Measurements from ENCODE around the gene ELP2. TPM values are rescaled to one million over a fixed set of nuclear protein-coding genes. Genes with fewer than 3 reads are reported as not detected.
"Not testable (repeated sequence)": the region's sequence is repeated elsewhere in the genome, so short reads cannot be mapped to it uniquely, and the experiment has no call there.

The ELP2 gene
- total RNA-seq, 1 donor from 2014 or later, result 111 TPM

GRCh38 chr18:36109737-36110136 lies 20.0 kb upstream of the ELP2 start:
- peaks cover 15% of the 10 kb centered on the region for H3K36me3 Mint-ChIP-seq (ENCODE audit: insufficient read depth)
- H3K9me3 Mint-ChIP-seq (ENCODE audit: low read depth), result no peaks in the 10 kb centered on the region
- no peak for TF ChIP-seq CTCF (IDR thresholded peaks at IDR 0.05; ENCODE audit: unreplicated experiment)
- DNase-seq (ENCODE audit: low spot score, unreplicated experiment), result no peak
- H3K27ac Mint-ChIP-seq, result no peak overlapping the region
- no peak overlapping the region for H3K4me3 Mint-ChIP-seq (ENCODE audit: low read depth)
- no peaks in the 10 kb centered on the region for H3K27me3 Mint-ChIP-seq
- H3K4me1 Mint-ChIP-seq (ENCODE audit: low read depth), result no peaks in the 10 kb centered on the region

- no peak for TF ChIP-seq CTCF (IDR thresholded peaks at IDR 0.05; ENCODE audit: unreplicated experiment)
- H3K4me1 Mint-ChIP-seq (ENCODE audit: low read depth), result no peaks in the 10 kb centered on the region
- H3K9me3 Mint-ChIP-seq (ENCODE audit: low read depth), result no peaks in the 10 kb centered on the region
- no peaks in the 10 kb centered on the region for H3K27me3 Mint-ChIP-seq
- H3K36me3 Mint-ChIP-seq (ENCODE audit: insufficient read depth), result peaks cover 29% of the 10 kb centered on the region
- H3K4me3 Mint-ChIP-seq (ENCODE audit: low read depth), result no peak overlapping the region
- DNase-seq (ENCODE audit: low spot score, unreplicated experiment), result no peak
- H3K27ac Mint-ChIP-seq, result no peak overlapping the region
These were observed 17.4 kb upstream of the ELP2 start for GRCh38 chr18:36112302-36112701.

GRCh38 chr18:36114251-36114650 lies 15.4 kb upstream of the ELP2 start:
- no peaks in the 10 kb centered on the region for H3K9me3 Mint-ChIP-seq (ENCODE audit: low read depth)
- H3K4me3 Mint-ChIP-seq (ENCODE audit: low read depth), result no peak overlapping the region

GRCh38 chr18:36114738-36115137 lies 15.0 kb upstream of the ELP2 start:
- H3K4me3 Mint-ChIP-seq (ENCODE audit: low read depth), result no peak overlapping the region

More at GRCh38 chr18:36114251-36114650, 15.4 kb upstream of the ELP2 start:
- no peaks in the 10 kb centered on the region for H3K27me3 Mint-ChIP-seq
- no peak for DNase-seq (ENCODE audit: low spot score, unreplicated experiment)
- peaks cover 36% of the 10 kb centered on the region for H3K36me3 Mint-ChIP-seq (ENCODE audit: insufficient read depth)
- no peaks in the 10 kb centered on the region for H3K4me1 Mint-ChIP-seq (ENCODE audit: low read depth)
- no peak for TF ChIP-seq CTCF (IDR thresholded peaks at IDR 0.05; ENCODE audit: unreplicated experiment)
- no peak overlapping the region for H3K27ac Mint-ChIP-seq

GRCh38 chr18:36116771-36117170 lies 12.9 kb upstream of the ELP2 start:
- not testable (repeated sequence) for H3K27ac Mint-ChIP-seq

More at GRCh38 chr18:36114738-36115137, 15.0 kb upstream of the ELP2 start:
- Mint-ChIP-seq H3K27ac (no peak overlapping the region), H3K36me3 (ENCODE audit: insufficient read depth) (peaks cover 36% of the 10 kb centered on the region), H3K4me1 (ENCODE audit: low read depth) (no peaks in the 10 kb centered on the region), H3K27me3 (no peaks in the 10 kb centered on the region), H3K9me3 (ENCODE audit: low read depth) (no peaks in the 10 kb centered on the region)
- DNase-seq (ENCODE audit: low spot score, unreplicated experiment), result no peak
- TF ChIP-seq CTCF (IDR thresholded peaks at IDR 0.05; ENCODE audit: unreplicated experiment), result no peak

GRCh38 chr18:36120297-36120696 lies 9.4 kb upstream of the ELP2 start:
- Mint-ChIP-seq H3K36me3 (ENCODE audit: insufficient read depth) (peaks cover 33% of the 10 kb centered on the region), H3K27ac (no peak overlapping the region)
- no peak for TF ChIP-seq CTCF (IDR thresholded peaks at IDR 0.05; ENCODE audit: unreplicated experiment)

More at GRCh38 chr18:36116771-36117170, 12.9 kb upstream of the ELP2 start:
- DNase-seq (ENCODE audit: low spot score, unreplicated experiment); H3K4me1 Mint-ChIP-seq (ENCODE audit: low read depth); H3K4me3 Mint-ChIP-seq (ENCODE audit: low read depth); H3K27me3 Mint-ChIP-seq; H3K9me3 Mint-ChIP-seq (ENCODE audit: low read depth): not testable (repeated sequence)
- H3K36me3 Mint-ChIP-seq (ENCODE audit: insufficient read depth), result peaks cover 31% of the 10 kb centered on the region

More at GRCh38 chr18:36120297-36120696, 9.4 kb upstream of the ELP2 start:
- peaks cover 2% of the 10 kb centered on the region for H3K4me1 Mint-ChIP-seq (ENCODE audit: low read depth)
- H3K4me3 Mint-ChIP-seq (ENCODE audit: low read depth), result no peak overlapping the region
- H3K9me3 Mint-ChIP-seq (ENCODE audit: low read depth), result no peaks in the 10 kb centered on the region
- no peak for DNase-seq (ENCODE audit: low spot score, unreplicated experiment)
- H3K27me3 Mint-ChIP-seq, result no peaks in the 10 kb centered on the region

Data from progenitor cell of endocrine pancreas (in vitro differentiated cells).